Measurements from ENCODE around the gene GPR35.

The GPR35 gene

GRCh38 chr2:240590681-240591111, 34.6 kb upstream of the GPR35 start:
- H3K4me3 ChIP-seq (ENCODE audit: low read length) = no peak overlapping the region
- peaks cover 5% of the 10 kb centered on the region; the same call in 1 of the 2 replicates for H3K4me1 ChIP-seq (ENCODE audit: insufficient read depth, low read length)
- H3K27ac ChIP-seq (ENCODE audit: low read depth, low read length) = no peak overlapping the region
- no peaks in the 10 kb centered on the region for H3K9me3 ChIP-seq (ENCODE audit: insufficient read depth, low read depth, low read length)
- peaks cover 14% of the 10 kb centered on the region; the same call in 1 of the 2 replicates for H3K36me3 ChIP-seq (ENCODE audit: insufficient read depth, low read length)
- no peaks in the 10 kb centered on the region for H3K27me3 ChIP-seq (ENCODE audit: insufficient read depth, low read length)
- H3K9ac ChIP-seq (ENCODE audit: low read depth, low read length) = no peak overlapping the region
- 96% methylated on average over 21 of the region's 21 CpGs for WGBS

GRCh38 chr2:240591226-240591625, 34.1 kb upstream of the GPR35 start:
- H3K36me3 ChIP-seq (ENCODE audit: insufficient read depth, low read length) = peaks cover 14% of the 10 kb centered on the region; the same call in 1 of the 2 replicates
- WGBS = 90% methylated on average over 6 of the region's 6 CpGs

GRCh38 chr2:240591784-240592183, 33.5 kb upstream of the GPR35 start:
- Histone ChIP-seq H3K9ac (ENCODE audit: low read depth, low read length) (no peak overlapping the region), H3K4me3 (ENCODE audit: low read length) (no peak overlapping the region), H3K4me1 (ENCODE audit: insufficient read depth, low read length) (peaks cover 5% of the 10 kb centered on the region; the same call in 1 of the 2 replicates), H3K9me3 (ENCODE audit: insufficient read depth, low read depth, low read length) (no peaks in the 10 kb centered on the region), H3K36me3 (ENCODE audit: insufficient read depth, low read length) (peaks cover 14% of the 10 kb centered on the region; the same call in 1 of the 2 replicates), H3K27ac (ENCODE audit: low read depth, low read length) (no peak overlapping the region), H3K27me3 (ENCODE audit: insufficient read depth, low read length) (no peaks in the 10 kb centered on the region)
- WGBS = 95% methylated on average over 13 of the region's 13 CpGs

More at GRCh38 chr2:240591226-240591625, 34.1 kb upstream of the GPR35 start:
- H3K9me3 ChIP-seq (ENCODE audit: insufficient read depth, low read depth, low read length) = no peaks in the 10 kb centered on the region
- H3K27ac ChIP-seq (ENCODE audit: low read depth, low read length) = no peak overlapping the region
- H3K4me3 ChIP-seq (ENCODE audit: low read length) = no peak overlapping the region
- peaks cover 5% of the 10 kb centered on the region; the same call in 1 of the 2 replicates for H3K4me1 ChIP-seq (ENCODE audit: insufficient read depth, low read length)
- H3K27me3 ChIP-seq (ENCODE audit: insufficient read depth, low read length) = no peaks in the 10 kb centered on the region
- H3K9ac ChIP-seq (ENCODE audit: low read depth, low read length) = no peak overlapping the region

GRCh38 chr2:240593026-240593702, 32.1 kb upstream of the GPR35 start:
- 95% methylated on average over 20 of the region's 20 CpGs for WGBS
- Histone ChIP-seq H3K9me3 (ENCODE audit: insufficient read depth, low read depth, low read length) (no peaks in the 10 kb centered on the region), H3K36me3 (ENCODE audit: insufficient read depth, low read length) (peaks cover 14% of the 10 kb centered on the region; the same call in 1 of the 2 replicates), H3K4me3 (ENCODE audit: low read length) (no peak overlapping the region), H3K27me3 (ENCODE audit: insufficient read depth, low read length) (no peaks in the 10 kb centered on the region), H3K4me1 (ENCODE audit: insufficient read depth, low read length) (no peaks in the 10 kb centered on the region), H3K9ac (ENCODE audit: low read depth, low read length) (no peak overlapping the region), H3K27ac (ENCODE audit: low read depth, low read length) (no peak overlapping the region)

GRCh38 chr2:240593703-240594451, 31.4 kb upstream of the GPR35 start:
- Histone ChIP-seq H3K4me1 (ENCODE audit: insufficient read depth, low read length) (no peaks in the 10 kb centered on the region), H3K9me3 (ENCODE audit: insufficient read depth, low read depth, low read length) (no peaks in the 10 kb centered on the region), H3K4me3 (ENCODE audit: low read length) (no peak overlapping the region), H3K9ac (ENCODE audit: low read depth, low read length) (no peak overlapping the region), H3K36me3 (ENCODE audit: insufficient read depth, low read length) (peaks cover 14% of the 10 kb centered on the region; the same call in 1 of the 2 replicates), H3K27me3 (ENCODE audit: insufficient read depth, low read length) (no peaks in the 10 kb centered on the region), H3K27ac (ENCODE audit: low read depth, low read length) (no peak overlapping the region)
- 93% methylated on average over 19 of the region's 19 CpGs for WGBS

DNA sequence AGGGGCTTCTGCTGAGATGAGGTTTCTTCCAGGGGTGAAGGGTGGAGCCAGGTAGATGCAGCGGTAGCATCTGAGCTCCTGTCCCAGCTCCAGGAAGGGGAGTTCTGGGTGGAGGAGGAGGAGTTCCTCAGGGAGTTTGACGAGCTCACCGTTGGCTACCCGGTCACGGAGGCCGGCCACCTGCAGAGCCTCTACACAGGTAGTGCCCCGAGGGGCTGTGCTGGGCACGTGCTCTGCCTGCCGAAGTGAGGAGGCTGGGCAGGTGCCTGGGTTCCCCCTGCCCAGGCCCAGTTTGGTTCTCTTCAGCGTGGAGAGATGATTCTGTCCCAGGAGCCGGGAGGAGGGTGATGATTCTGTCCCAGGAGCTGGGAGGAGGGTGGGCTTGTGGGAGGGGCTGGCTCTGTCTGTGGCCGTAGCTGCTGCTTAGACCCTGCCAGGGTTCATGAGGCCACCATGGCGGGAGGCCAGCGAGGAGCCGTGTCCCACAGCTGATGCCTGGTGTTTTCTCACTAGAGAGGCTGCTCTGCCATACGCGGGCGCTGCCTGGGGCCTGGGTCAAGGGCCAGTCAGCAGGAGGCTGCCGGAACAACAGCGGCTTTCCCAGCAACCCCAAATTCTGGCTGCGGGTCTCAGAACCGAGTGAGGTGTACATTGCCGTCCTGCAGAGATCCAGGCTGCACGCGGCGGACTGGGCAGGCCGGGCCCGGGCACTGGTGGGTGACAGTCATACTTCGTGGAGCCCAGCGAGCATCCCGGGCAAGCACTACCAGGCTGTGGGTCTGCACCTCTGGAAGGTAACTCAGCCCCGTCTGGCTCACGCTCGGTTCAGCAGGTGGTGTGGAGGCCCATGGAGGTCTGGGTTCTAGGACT, 30.5 kb upstream of the GPR35 start:
- Histone ChIP-seq H3K4me1 (ENCODE audit: insufficient read depth, low read length) (no peaks in the 10 kb centered on the region), H3K27ac (ENCODE audit: low read depth, low read length) (no peak overlapping the region), H3K36me3 (ENCODE audit: insufficient read depth, low read length) (peaks cover 15% of the 10 kb centered on the region), H3K27me3 (ENCODE audit: insufficient read depth, low read length) (no peaks in the 10 kb centered on the region), H3K9ac (ENCODE audit: low read depth, low read length) (no peak overlapping the region), H3K9me3 (ENCODE audit: insufficient read depth, low read depth, low read length) (no peaks in the 10 kb centered on the region), H3K4me3 (ENCODE audit: low read length) (no peak overlapping the region)
- 94% methylated on average over 34 of the region's 34 CpGs for WGBS

GRCh38 chr2:240595381-240596079, 29.8 kb upstream of the GPR35 start:
- no peaks in the 10 kb centered on the region for H3K9me3 ChIP-seq (ENCODE audit: insufficient read depth, low read depth, low read length)
- no peaks in the 10 kb centered on the region for H3K27me3 ChIP-seq (ENCODE audit: insufficient read depth, low read length)
- WGBS = 86% methylated on average over 18 of the region's 18 CpGs
- H3K27ac ChIP-seq (ENCODE audit: low read depth, low read length) = no peak overlapping the region
- H3K4me3 ChIP-seq (ENCODE audit: low read length) = no peak overlapping the region
- no peaks in the 10 kb centered on the region for H3K4me1 ChIP-seq (ENCODE audit: insufficient read depth, low read length)
- H3K9ac ChIP-seq (ENCODE audit: low read depth, low read length) = no peak overlapping the region
- peaks cover 16% of the 10 kb centered on the region for H3K36me3 ChIP-seq (ENCODE audit: insufficient read depth, low read length)

GRCh38 chr2:240596080-240596460, 29.2 kb upstream of the GPR35 start:
- no peak overlapping the region for H3K27ac ChIP-seq (ENCODE audit: low read depth, low read length)
- H3K36me3 ChIP-seq (ENCODE audit: insufficient read depth, low read length) = peaks cover 16% of the 10 kb centered on the region
- no peaks in the 10 kb centered on the region for H3K4me1 ChIP-seq (ENCODE audit: insufficient read depth, low read length)
- WGBS = 95% methylated on average over 17 of the region's 17 CpGs
- H3K27me3 ChIP-seq (ENCODE audit: insufficient read depth, low read length) = no peaks in the 10 kb centered on the region
- H3K4me3 ChIP-seq (ENCODE audit: low read length) = no peak overlapping the region
- no peak overlapping the region for H3K9ac ChIP-seq (ENCODE audit: low read depth, low read length)
- H3K9me3 ChIP-seq (ENCODE audit: insufficient read depth, low read depth, low read length) = no peaks in the 10 kb centered on the region

DNA sequence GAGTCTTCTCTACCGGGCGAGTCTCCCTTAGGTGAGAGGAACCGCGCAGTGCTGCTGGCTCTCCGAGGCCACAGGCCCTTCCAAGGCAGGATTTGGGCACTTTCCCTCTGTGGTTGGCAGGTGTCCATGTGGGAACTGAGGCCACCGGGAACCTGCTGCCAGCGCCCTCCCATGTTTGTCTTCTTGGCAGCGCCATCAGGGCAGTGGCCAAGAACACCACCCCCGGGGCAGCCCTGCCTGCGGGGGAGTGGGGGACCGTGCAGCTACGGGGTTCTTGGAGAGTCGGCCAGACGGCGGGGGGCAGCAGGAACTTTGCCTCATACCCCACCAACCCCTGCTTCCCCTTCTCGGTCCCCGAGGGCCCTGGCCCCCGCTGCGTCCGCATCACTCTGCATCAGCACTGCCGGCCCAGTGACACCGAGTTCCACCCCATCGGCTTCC, 28.8 kb upstream of the GPR35 start:
- Histone ChIP-seq H3K36me3 (ENCODE audit: insufficient read depth, low read length) (peaks cover 16% of the 10 kb centered on the region), H3K27me3 (ENCODE audit: insufficient read depth, low read length) (no peaks in the 10 kb centered on the region), H3K9ac (ENCODE audit: low read depth, low read length) (no peak overlapping the region)

GRCh38 chr2:240597054-240597418, 28.2 kb upstream of the GPR35 start:
- Histone ChIP-seq H3K27me3 (ENCODE audit: insufficient read depth, low read length) (no peaks in the 10 kb centered on the region), H3K9me3 (ENCODE audit: insufficient read depth, low read depth, low read length) (no peaks in the 10 kb centered on the region), H3K4me1 (ENCODE audit: insufficient read depth, low read length) (no peaks in the 10 kb centered on the region), H3K36me3 (ENCODE audit: insufficient read depth, low read length) (peaks cover 16% of the 10 kb centered on the region), H3K9ac (ENCODE audit: low read depth, low read length) (no peak overlapping the region), H3K4me3 (ENCODE audit: low read length) (no peak overlapping the region), H3K27ac (ENCODE audit: low read depth, low read length) (no peak overlapping the region)
- WGBS = 94% methylated on average over 10 of the region's 10 CpGs

More for the DNA sequence above, 28.8 kb upstream of the GPR35 start:
- no peaks in the 10 kb centered on the region for H3K4me1 ChIP-seq (ENCODE audit: insufficient read depth, low read length)
- H3K27ac ChIP-seq (ENCODE audit: low read depth, low read length) = no peak overlapping the region
- no peaks in the 10 kb centered on the region for H3K9me3 ChIP-seq (ENCODE audit: insufficient read depth, low read depth, low read length)
- WGBS = 94% methylated on average over 23 of the region's 23 CpGs
- no peak overlapping the region for H3K4me3 ChIP-seq (ENCODE audit: low read length)

Measured in HUES64 (cell line).